HG02798 (cell line): ENCODE measurements around the gene BPIFB2.

ENCODE experiments used
- ATAC-seq: cut with Tn5 transposase; IDR thresholded peaks from one replicate; pipeline ENCODE4 v1.9.1; 2021; ENCODE audit warnings: mild to moderate bottlenecking; ENCODE audit not compliant: unreplicated experiment, poor library complexity

BPIFB2 gene

DNA sequence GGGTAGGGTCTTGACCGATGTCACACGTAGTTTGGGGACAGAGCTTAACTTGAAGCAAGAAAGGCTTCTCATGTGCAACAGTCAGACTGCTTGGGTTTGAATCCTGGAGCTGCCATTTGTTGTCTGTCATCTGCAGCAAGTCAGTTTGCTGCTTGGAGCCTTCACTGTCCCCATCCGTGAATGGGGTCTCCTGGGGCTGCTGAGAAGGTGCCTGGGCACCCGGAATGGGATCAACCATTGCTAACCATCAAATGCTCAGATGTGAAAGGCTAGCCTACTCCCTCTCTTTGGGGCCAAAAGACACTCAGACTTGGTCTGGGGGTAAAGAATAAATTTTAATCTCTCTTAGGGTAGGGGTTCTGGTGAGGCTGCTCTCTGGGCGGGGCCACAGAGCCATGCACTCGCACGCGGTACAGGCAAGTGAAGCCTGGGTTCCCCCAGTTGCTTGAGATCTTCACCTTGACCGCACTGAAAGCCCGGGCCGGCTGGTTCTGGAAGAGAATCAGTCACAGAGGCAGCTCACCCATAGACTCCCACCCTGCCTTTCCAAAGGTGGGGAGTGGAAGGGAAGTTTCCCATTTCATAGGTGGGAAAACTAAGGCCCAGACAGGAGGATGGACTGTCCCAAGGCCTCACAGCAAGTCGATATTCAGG lies 23.9 kb upstream of the BPIFB2 start:
- ATAC-seq: no peak

GRCh38 chr20:32984196-32984595 lies 23.3 kb upstream of the BPIFB2 start:
- no peak for ATAC-seq

DNA sequence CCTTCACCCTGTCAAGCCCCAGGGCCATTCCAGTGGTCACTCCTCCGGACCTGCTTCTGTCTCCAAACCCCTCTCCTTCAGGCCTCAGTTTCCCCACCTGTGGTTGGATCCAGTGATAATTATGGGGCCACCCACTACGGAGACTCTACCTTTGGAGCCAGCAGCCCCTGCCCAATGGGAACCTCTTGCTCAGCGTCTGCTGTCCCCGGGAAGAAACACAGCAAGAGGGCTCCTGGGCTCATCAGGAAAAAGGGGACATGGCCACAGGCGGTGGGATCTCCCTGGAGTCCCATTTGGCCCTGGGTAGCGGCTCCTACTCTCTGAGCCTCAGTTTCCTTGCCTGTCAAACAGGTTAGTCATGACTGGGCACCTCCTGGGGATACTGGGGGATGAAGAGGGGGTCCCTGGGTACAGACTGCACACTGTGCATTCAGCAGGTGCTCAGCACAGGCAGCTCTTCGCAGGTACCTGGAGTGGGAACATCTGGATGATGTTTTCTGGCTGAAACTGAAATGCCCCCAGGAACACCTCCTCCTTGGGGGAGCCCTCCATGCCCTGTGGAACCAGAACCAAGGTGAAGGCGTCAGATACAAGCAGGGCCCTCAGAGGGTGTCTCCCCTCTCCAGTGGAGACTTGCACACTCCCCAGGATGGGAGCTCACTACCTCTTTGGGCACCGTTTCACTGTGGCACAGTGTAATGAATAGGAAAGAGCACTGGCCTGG lies 22.7 kb upstream of the BPIFB2 start:
- no peak for ATAC-seq

GRCh38 chr20:32985596-32985995 lies 21.9 kb upstream of the BPIFB2 start:
- no peak for ATAC-seq

DNA sequence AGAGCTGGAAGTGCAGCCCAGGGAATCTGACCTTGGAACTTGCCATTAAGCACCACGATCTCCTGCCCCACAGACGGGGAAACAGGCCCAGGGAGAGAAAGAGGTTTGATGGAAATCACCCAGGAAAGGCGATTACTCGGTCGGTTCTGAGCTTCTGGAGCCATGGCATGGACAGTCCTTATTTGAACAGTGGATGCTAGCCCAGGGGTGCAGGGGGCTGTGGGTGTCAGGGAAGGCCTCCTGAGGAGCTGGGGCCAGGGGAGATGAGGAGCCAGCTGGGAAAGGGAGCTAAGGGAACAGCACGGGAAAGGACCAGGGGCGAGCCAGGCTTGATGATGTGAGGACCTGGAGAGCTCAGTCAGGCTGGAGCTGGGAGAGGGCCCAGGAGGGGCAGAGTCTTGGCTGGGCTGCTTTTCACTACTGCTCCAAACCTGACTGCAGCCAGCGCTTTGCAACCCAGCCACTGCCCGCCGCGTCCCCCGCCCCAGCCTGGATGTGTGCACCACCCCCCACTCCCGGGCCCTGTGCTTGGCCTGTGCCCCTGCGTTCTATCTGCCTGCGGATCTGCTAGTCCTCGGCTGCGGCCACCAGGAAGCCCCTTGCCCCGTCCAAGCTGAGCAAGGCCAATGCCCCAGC lies 21.1 kb upstream of the BPIFB2 start:
- ATAC-seq: no peak

DNA sequence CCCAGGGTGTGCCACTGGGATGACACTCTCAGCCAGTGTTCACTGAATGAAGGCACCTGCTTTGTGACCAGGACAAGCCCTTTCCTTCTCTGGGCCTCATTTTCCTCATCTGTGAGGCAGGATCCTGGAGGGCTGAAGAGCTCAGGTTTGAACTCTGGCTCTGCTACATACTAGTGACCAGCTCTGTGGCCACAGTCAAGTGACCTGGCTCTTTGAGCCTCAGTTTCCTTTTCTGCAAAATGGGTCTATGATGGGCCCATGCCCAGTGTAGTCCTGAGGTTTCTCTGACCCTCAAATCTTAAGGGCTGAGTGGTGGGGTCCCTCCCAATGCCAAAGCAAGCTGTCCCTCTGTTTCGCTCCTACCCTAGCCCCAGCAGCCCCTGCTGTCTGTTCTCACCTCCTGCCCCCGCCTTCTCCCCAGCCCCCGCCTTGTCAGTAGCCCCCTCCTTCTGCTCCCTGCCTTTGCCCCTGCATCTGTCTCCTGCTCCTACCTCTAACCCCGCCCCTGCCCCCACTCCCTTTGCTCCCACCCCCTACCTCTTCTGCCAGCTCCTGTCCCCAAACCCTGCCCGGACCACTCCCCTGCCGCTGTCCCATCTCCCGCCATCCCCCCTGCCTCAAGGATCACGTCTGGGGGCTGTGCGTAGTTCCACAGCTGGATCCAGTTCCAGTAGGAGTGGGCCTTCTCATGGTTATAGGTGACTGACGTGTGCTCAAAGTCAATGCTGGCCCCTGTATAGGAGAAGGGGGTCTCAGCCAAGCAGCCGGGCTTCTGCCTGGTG lies 20.3 kb upstream of the BPIFB2 start:
- ATAC-seq: no peak

DNA sequence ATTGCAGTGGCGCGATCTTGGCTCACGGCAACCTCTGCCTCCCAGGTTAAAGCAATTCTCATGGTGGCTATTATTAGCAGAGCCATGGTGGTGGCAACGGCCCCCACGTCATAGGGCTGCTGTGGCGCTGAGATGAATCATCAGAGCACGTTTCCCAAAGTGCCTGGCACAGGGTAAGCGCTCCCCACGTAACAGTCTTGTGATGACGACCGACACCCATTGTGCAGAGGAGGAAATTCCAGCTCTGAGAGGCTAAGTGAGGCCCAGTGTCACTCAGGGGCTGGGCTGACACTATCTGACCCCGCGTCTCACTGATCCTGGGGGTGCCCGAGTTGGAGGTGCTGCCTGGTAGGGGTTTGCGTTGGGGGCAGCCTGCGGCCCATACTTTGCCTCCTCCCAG lies 19.5 kb upstream of the BPIFB2 start:
- ATAC-seq: no peak

- no peak for ATAC-seq
Observed at GRCh38 chr20:32989507-32990283, 17.8 kb upstream of the BPIFB2 start.

GRCh38 chr20:32990426-32990825 lies 17.1 kb upstream of the BPIFB2 start:
- ATAC-seq: no peak

- ATAC-seq: no peak
Observed at GRCh38 chr20:32991383-32991782, 16.1 kb upstream of the BPIFB2 start.

- no peak for ATAC-seq
Observed at GRCh38 chr20:32991792-32992641, 15.5 kb upstream of the BPIFB2 start.

DNA sequence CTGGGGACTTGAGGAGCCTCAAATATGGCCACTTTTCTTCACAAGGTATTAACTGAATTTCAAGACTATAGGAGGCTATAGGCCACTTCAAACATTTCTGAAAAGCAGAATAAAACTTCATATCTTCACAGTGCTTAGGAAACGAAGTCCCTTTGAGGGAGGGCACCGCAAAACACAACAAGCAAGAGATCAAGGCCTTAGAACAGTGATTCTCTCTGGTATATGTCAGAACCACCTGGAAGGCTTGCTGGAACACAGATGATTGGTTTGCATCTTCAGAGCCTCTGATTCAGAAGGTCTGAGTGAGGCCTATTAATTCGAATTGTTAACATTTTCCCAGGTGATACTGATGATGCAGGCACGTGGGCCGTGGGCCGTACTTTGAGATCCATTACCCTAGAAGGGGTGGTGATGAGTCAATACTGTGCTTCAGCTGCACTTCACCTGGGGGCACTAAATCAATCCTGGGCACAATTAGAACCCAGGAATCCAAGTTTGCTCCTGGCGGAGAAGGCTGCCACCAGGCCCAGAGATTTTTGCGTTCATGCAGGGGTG lies 13.9 kb upstream of the BPIFB2 start:
- ATAC-seq: no peak

DNA sequence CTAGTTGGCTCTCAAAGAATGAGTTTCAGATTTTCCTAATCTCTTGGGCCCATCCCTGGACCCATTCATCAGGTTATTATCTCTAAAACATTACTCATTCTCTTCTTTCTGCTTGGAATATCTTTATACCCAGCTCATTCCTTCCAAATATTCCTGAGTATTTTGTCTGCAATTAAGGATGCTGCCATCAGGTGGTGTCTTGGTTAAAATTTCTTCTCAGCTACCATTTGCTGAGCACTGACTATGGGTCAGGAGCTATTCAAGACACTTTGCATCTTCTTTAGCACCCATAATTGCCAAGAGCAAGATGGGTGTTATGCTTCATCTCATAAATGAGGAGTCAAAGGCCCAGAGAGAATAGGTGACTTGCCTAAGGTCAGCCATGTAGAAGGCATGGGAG lies 11.7 kb upstream of the BPIFB2 start:
- no peak for ATAC-seq

- no peak for ATAC-seq
Observed at GRCh38 chr20:32997431-32997830, 10.1 kb upstream of the BPIFB2 start.

GRCh38 chr20:32999603-33000250 lies 7.8 kb upstream of the BPIFB2 start:
- ATAC-seq: no peak

- ATAC-seq: no peak
Observed at GRCh38 chr20:33000802-33001466, 6.6 kb upstream of the BPIFB2 start.

- no peak for ATAC-seq
Observed at GRCh38 chr20:33002087-33002808, 5.3 kb upstream of the BPIFB2 start.
